Upper lobe of left lung (tissue), 4 donors: ENCODE measurements around the gene AKT1.

Experiments used
- CTCF ChIP-seq, 6 experiments: fragments of 450-650 bp in 4 of 6; fragments of 200-600 bp in 2 of 6; sonication (generic) in 2 of 6; IDR thresholded peaks; one replicate each; pipeline ENCODE4 v1.5.1; 2016 to 2019; ENCODE audit warnings: antibody characterized with exemption in 6 of 6
- EP300 ChIP-seq, 4 donors: sonication (generic); formaldehyde crosslinking; IDR thresholded peaks; one replicate each; pipeline ENCODE4 v1.5.1; 2017; ENCODE audit warnings: antibody characterized with exemption in 4 of 4, control low read depth in 2 of 4

GRCh38 chr14:104781271-104782077 lies 14.1 kb downstream of the AKT1 start:
- no peak for TF ChIP-seq EP300 (IDR thresholded peaks at IDR 0.05)
- TF ChIP-seq CTCF (IDR thresholded peaks at IDR 0.05) = no peak
